ENCODE data around the gene PLD2. TPM values are rescaled to one million over a fixed set of nuclear protein-coding genes. Genes with fewer than 3 reads are reported as not detected.

The PLD2 gene
- total and polyA plus RNA-seq, 9 of the 15 experiments (the other 6 are each of a cell fraction or from before 2014, with no cell fraction given) = 0.20 to 7.5 (median 3.3) TPM

- peak; percentile 61 to 83; a peak in 3 of 4 replicates for TF ChIP-seq FOXK2 (conservative IDR thresholded peaks at IDR 0.05 in 1 of 2, IDR thresholded peaks at IDR 0.05 in 1 of 2; ENCODE audit: low read depth in 2 of 2)
- 0 out of 2 replicates have a peak, but pooled peaks have one; percentile 16 for TF ChIP-seq EP400 (IDR thresholded peaks at IDR 0.05)
- TF ChIP-seq HLTF (IDR thresholded peaks at IDR 0.05) = 0 out of 2 replicates have a peak, but pooled peaks have one; percentile 70
- 0 out of 2 replicates have a peak, but pooled peaks have one; percentile 21 for TF ChIP-seq NCOA1 (IDR thresholded peaks at IDR 0.05; ENCODE audit: low read depth)
- TF ChIP-seq MLLT1 (IDR thresholded peaks at IDR 0.05) = 0 out of 4 replicates have a peak, but pooled peaks of 1 of the 2 experiments have one; percentile 27
- TF ChIP-seq ZNF324 (CRISPR knock-in tag; IDR thresholded peaks at IDR 0.05) = no peak
- TF ChIP-seq ETV5 (CRISPR knock-in tag; IDR thresholded peaks at IDR 0.05; ENCODE audit: low read depth) = peak; percentile 23; the same call in 1 of the 2 replicates
- TF ChIP-seq RBM17 (IDR thresholded peaks at IDR 0.05; ENCODE audit: borderline replicate concordance, low read depth, low read length) = no peak
- peak; percentile 57 for TF ChIP-seq BRD9 (IDR thresholded peaks at IDR 0.05; ENCODE audit: low read depth, partially characterized antibody)
Observed at GRCh38 chr17:4833941-4834680, 27.2 kb downstream of the PLD2 start (continued).

- ChIA-PET CTCF (ENCODE audit: low intra/inter-chr PET ratio) (no interaction called here), POLR2A (interaction anchor here (1.2 kb wide), 1 partner anchor 12 kb away, joined by 3 read pairs; no protein-coding TSS in a partner anchor)
- TF ChIP-seq NFE2 (IDR thresholded peaks at IDR 0.05; ENCODE audit: low read depth) (0 out of 2 replicates have a peak, but pooled peaks have one; percentile 36), ZNF316 (IDR thresholded peaks at IDR 0.05) (peak; percentile 42), NCOA4 (IDR thresholded peaks at IDR 0.05; ENCODE audit: partially characterized antibody) (no peak), GABPB2 (CRISPR knock-in tag; conservative IDR thresholded peaks at IDR 0.05) (no peak), RFX1 (IDR thresholded peaks at IDR 0.05) (0 out of 2 replicates have a peak, but pooled peaks have one; percentile 7)
- no TSS peak for BruUV-seq (replicated peaks)
- ATAC-seq (peak; percentile 7; the same call in 2 of the 3 replicates), FAIRE-seq (no peak), DNase-seq (ENCODE audit: extremely low read depth in 1 of 4, low spot score in 3 of 4) (peak in 1 of 4 experiments; percentile 48)
- H3K4me3 ChIP-seq = peak overlapping the region; percentile 81
- no peak overlapping the region for H2AFZ ChIP-seq (ENCODE audit: low read depth, low read length)
- H3K4me1 ChIP-seq (replicated peaks in 1 of 2; ENCODE audit: control insufficient read depth in 2 of 2, insufficient read depth in 2 of 2, low read length in 2 of 2) = peaks cover 35 to 39% of the 10 kb centered on the region in 2 experiments; a peak in 4 of 5 replicates
- 0% methylated on average over 4 of the region's 4 CpGs for WGBS (ENCODE audit: insufficient coverage, low coverage, missing lambda C conversion rate)
- no peaks in the 10 kb centered on the region for H3K27me3 ChIP-seq (ENCODE audit: control insufficient read depth in 2 of 2, insufficient read depth in 2 of 2, low read length in 2 of 2)
- H3K36me3 ChIP-seq (ENCODE audit: control insufficient read depth, insufficient read depth, low read length) = peaks cover 14% of the 10 kb centered on the region; the same call in 2 of the 3 replicates
- peak overlapping the region; percentile 77 to 93; a peak in 3 of 4 replicates for H3K9ac ChIP-seq (ENCODE audit: insufficient read depth in 1 of 2, low read depth in 2 of 2, low read length in 2 of 2)
- peaks cover 60% of the 10 kb centered on the region for H3K79me2 ChIP-seq (ENCODE audit: control insufficient read depth, insufficient read depth, low read length)
- H3K27ac ChIP-seq (ENCODE audit: extremely low read depth, low read depth, low read length) = peak overlapping the region; percentile 71
- intact Hi-C loops (cut with micrococcal nuclease) (no loop called here), in situ Hi-C loops (cut with MboI) (no loop called here)
- H3K4me2 ChIP-seq (ENCODE audit: insufficient read depth, low read length) = peak overlapping the region; percentile 94
- no peaks in the 10 kb centered on the region for H3K9me1 ChIP-seq (ENCODE audit: control insufficient read depth, insufficient read depth, low read length)
- no peaks in the 10 kb centered on the region for H4K20me1 ChIP-seq (replicated peaks; ENCODE audit: control insufficient read depth, insufficient read depth, low read length)
- H3K9me3 ChIP-seq (replicated peaks; ENCODE audit: control insufficient read depth, insufficient read depth, low read depth, low read length) = no peaks in the 10 kb centered on the region
Observed at GRCh38 chr17:4834681-4835020, 27.7 kb downstream of the PLD2 start.
